ENCODE results near the gene AKNA.

DNA sequence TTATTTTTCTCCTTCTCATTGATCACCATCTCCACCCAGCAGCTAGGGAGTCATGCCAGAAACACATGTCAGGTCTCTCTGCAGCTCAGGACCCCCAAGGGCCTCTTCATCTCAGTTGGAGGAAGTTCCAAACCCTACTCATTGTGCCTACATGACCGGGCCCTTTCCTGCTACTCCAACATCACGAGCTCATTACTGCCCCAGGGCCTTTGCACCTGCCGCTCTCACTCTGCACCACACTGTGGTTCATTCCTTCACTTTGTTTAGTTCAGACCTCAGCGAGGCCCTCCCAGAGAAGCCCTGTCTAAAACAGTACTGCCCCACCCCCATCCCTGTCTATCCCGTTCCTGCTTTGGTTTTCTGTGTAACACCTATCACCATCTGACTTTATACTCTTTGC lies 22.1 kb upstream of the AKNA start:
- TF ChIP-seq, protein P1, sequence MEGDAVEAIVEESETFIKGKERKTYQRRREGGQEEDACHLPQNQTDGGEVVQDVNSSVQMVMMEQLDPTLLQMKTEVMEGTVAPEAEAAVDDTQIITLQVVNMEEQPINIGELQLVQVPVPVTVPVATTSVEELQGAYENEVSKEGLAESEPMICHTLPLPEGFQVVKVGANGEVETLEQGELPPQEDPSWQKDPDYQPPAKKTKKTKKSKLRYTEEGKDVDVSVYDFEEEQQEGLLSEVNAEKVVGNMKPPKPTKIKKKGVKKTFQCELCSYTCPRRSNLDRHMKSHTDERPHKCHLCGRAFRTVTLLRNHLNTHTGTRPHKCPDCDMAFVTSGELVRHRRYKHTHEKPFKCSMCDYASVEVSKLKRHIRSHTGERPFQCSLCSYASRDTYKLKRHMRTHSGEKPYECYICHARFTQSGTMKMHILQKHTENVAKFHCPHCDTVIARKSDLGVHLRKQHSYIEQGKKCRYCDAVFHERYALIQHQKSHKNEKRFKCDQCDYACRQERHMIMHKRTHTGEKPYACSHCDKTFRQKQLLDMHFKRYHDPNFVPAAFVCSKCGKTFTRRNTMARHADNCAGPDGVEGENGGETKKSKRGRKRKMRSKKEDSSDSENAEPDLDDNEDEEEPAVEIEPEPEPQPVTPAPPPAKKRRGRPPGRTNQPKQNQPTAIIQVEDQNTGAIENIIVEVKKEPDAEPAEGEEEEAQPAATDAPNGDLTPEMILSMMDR (conservative IDR thresholded peaks at IDR 0.05) = no peak
- TF ChIP-seq EZH2 (IDR thresholded peaks at IDR 0.05; ENCODE audit: low read depth) = no peak

Data from PC-9 (cell line).